ENCODE data around the gene ZNF652.

The ZNF652 gene

GRCh38 chr17:49292901-49293300, 69.1 kb downstream of the ZNF652 start:
- Histone ChIP-seq H3K4me2 (ENCODE audit: low read length) (no peak overlapping the region), H4K20me1 (ENCODE audit: insufficient read depth, low read length) (no peaks in the 10 kb centered on the region), H3K27me3 (ENCODE audit: insufficient read depth, low read length) (no peaks in the 10 kb centered on the region), H3K79me2 (ENCODE audit: insufficient read depth, low read length) (no peaks in the 10 kb centered on the region), H2AFZ (ENCODE audit: low read length) (no peak overlapping the region), H3K9ac (ENCODE audit: low read length) (no peak overlapping the region), H3K27ac (ENCODE audit: low read depth, low read length, poor library complexity, severe bottlenecking) (no peak overlapping the region), H3K9me2 (ENCODE audit: low read depth, low read length) (no peaks in the 10 kb centered on the region), H3K4me1 (ENCODE audit: insufficient read depth, low read length, severe bottlenecking) (no peaks in the 10 kb centered on the region), H3K4me3 (ENCODE audit: low read depth, low read length, poor library complexity, severe bottlenecking) (no peak overlapping the region), H3K9me3 (ENCODE audit: low read length) (no peaks in the 10 kb centered on the region), H3K36me3 (ENCODE audit: insufficient read depth, low read length) (peaks cover 13% of the 10 kb centered on the region; the same call in 1 of the 2 replicates), H3F3A (ENCODE audit: insufficient read depth, low read length) (no peaks in the 10 kb centered on the region; the same call in 1 of the 2 replicates)
- TF ChIP-seq EZH2 (IDR thresholded peaks at IDR 0.05; ENCODE audit: borderline replicate concordance, low read length) = no peak
- TF ChIP-seq, protein P1, sequence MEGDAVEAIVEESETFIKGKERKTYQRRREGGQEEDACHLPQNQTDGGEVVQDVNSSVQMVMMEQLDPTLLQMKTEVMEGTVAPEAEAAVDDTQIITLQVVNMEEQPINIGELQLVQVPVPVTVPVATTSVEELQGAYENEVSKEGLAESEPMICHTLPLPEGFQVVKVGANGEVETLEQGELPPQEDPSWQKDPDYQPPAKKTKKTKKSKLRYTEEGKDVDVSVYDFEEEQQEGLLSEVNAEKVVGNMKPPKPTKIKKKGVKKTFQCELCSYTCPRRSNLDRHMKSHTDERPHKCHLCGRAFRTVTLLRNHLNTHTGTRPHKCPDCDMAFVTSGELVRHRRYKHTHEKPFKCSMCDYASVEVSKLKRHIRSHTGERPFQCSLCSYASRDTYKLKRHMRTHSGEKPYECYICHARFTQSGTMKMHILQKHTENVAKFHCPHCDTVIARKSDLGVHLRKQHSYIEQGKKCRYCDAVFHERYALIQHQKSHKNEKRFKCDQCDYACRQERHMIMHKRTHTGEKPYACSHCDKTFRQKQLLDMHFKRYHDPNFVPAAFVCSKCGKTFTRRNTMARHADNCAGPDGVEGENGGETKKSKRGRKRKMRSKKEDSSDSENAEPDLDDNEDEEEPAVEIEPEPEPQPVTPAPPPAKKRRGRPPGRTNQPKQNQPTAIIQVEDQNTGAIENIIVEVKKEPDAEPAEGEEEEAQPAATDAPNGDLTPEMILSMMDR (IDR thresholded peaks at IDR 0.05; ENCODE audit: low read length) = no peak

- Histone ChIP-seq H3K79me2 (ENCODE audit: insufficient read depth, low read length) (no peaks in the 10 kb centered on the region), H3K9ac (ENCODE audit: low read length) (no peak overlapping the region), H3K27ac (ENCODE audit: low read depth, low read length, poor library complexity, severe bottlenecking) (no peak overlapping the region), H2AFZ (ENCODE audit: low read length) (no peak overlapping the region), H3K4me2 (ENCODE audit: low read length) (no peak overlapping the region), H3K4me3 (ENCODE audit: low read depth, low read length, poor library complexity, severe bottlenecking) (no peak overlapping the region), H4K20me1 (ENCODE audit: insufficient read depth, low read length) (no peaks in the 10 kb centered on the region), H3F3A (ENCODE audit: insufficient read depth, low read length) (no peaks in the 10 kb centered on the region; the same call in 1 of the 2 replicates), H3K9me3 (ENCODE audit: low read length) (no peaks in the 10 kb centered on the region), H3K9me2 (ENCODE audit: low read depth, low read length) (no peaks in the 10 kb centered on the region), H3K4me1 (ENCODE audit: insufficient read depth, low read length, severe bottlenecking) (no peaks in the 10 kb centered on the region), H3K36me3 (ENCODE audit: insufficient read depth, low read length) (peaks cover 6% of the 10 kb centered on the region; the same call in 1 of the 2 replicates), H3K27me3 (ENCODE audit: insufficient read depth, low read length) (no peaks in the 10 kb centered on the region)
- TF ChIP-seq, protein P1 (IDR thresholded peaks at IDR 0.05; ENCODE audit: low read length) = no peak
These were observed 70.1 kb downstream of the ZNF652 start for GRCh38 chr17:49291929-49292328.

- no peak overlapping the region for H3K4me3 ChIP-seq (ENCODE audit: low read depth, low read length, poor library complexity, severe bottlenecking)
These were observed 71.2 kb downstream of the ZNF652 start for GRCh38 chr17:49290690-49291359.

More at GRCh38 chr17:49290690-49291359, 71.2 kb downstream of the ZNF652 start:
- Histone ChIP-seq H3K36me3 (ENCODE audit: insufficient read depth, low read length) (peaks cover 6% of the 10 kb centered on the region; the same call in 1 of the 2 replicates), H2AFZ (ENCODE audit: low read length) (no peak overlapping the region), H3K27ac (ENCODE audit: low read depth, low read length, poor library complexity, severe bottlenecking) (no peak overlapping the region), H3K27me3 (ENCODE audit: insufficient read depth, low read length) (no peaks in the 10 kb centered on the region), H3F3A (ENCODE audit: insufficient read depth, low read length) (no peaks in the 10 kb centered on the region; the same call in 1 of the 2 replicates), H4K20me1 (ENCODE audit: insufficient read depth, low read length) (no peaks in the 10 kb centered on the region), H3K4me1 (ENCODE audit: insufficient read depth, low read length, severe bottlenecking) (no peaks in the 10 kb centered on the region), H3K9me3 (ENCODE audit: low read length) (no peaks in the 10 kb centered on the region), H3K4me2 (ENCODE audit: low read length) (no peak overlapping the region), H3K79me2 (ENCODE audit: insufficient read depth, low read length) (no peaks in the 10 kb centered on the region), H3K9ac (ENCODE audit: low read length) (no peak overlapping the region), H3K9me2 (ENCODE audit: low read depth, low read length) (no peaks in the 10 kb centered on the region)
- TF ChIP-seq, protein P1 (IDR thresholded peaks at IDR 0.05; ENCODE audit: low read length) = peak; percentile 68
- TF ChIP-seq EZH2 (IDR thresholded peaks at IDR 0.05; ENCODE audit: borderline replicate concordance, low read length) = no peak

All from OCI-LY1 (cell line).